ENCODE results near the gene IGFLR1. TPM values are rescaled to one million over a fixed set of nuclear protein-coding genes. Genes with fewer than 3 reads are reported as not detected.
"Not testable (repeated sequence)": the region's sequence is repeated elsewhere in the genome, so short reads cannot be mapped to it uniquely, and the experiment has no call there.

Gene IGFLR1
- total RNA-seq, 2 donors from 2014 or later: 1.8 to 6.4 TPM

DNA sequence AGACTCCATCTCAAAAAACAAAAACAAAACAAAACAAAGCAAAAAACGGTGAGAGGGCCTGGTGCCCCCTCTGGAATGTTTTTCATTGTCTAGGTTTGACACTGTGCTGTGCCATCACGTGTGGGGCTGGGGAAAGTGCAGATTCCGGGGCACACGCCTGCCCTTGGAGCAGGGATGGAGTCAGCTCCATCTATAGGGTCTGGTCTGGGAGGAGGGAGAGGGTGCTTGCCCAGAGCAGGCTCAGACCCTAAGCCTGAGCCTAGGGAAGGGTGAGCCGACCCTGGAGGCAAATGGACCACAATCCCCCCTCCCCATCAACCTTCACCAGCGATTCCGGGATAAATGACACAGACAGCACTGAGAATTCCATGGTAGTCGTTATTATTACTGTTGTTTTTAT, 48.8 kb downstream of the IGFLR1 start:
- no peak overlapping the region for H3K4me3 ChIP-seq
- no peak overlapping the region for H3K27ac ChIP-seq
- H3K9me3 ChIP-seq: no peaks in the 10 kb centered on the region
- H3K27me3 ChIP-seq: no peaks in the 10 kb centered on the region
- no peak for DNase-seq (ENCODE audit: low spot score)
- no peaks in the 10 kb centered on the region for H3K36me3 ChIP-seq
- TF ChIP-seq, protein P1, sequence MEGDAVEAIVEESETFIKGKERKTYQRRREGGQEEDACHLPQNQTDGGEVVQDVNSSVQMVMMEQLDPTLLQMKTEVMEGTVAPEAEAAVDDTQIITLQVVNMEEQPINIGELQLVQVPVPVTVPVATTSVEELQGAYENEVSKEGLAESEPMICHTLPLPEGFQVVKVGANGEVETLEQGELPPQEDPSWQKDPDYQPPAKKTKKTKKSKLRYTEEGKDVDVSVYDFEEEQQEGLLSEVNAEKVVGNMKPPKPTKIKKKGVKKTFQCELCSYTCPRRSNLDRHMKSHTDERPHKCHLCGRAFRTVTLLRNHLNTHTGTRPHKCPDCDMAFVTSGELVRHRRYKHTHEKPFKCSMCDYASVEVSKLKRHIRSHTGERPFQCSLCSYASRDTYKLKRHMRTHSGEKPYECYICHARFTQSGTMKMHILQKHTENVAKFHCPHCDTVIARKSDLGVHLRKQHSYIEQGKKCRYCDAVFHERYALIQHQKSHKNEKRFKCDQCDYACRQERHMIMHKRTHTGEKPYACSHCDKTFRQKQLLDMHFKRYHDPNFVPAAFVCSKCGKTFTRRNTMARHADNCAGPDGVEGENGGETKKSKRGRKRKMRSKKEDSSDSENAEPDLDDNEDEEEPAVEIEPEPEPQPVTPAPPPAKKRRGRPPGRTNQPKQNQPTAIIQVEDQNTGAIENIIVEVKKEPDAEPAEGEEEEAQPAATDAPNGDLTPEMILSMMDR (IDR thresholded peaks at IDR 0.05): no peak
- H3K4me1 ChIP-seq: no peaks in the 10 kb centered on the region

DNA sequence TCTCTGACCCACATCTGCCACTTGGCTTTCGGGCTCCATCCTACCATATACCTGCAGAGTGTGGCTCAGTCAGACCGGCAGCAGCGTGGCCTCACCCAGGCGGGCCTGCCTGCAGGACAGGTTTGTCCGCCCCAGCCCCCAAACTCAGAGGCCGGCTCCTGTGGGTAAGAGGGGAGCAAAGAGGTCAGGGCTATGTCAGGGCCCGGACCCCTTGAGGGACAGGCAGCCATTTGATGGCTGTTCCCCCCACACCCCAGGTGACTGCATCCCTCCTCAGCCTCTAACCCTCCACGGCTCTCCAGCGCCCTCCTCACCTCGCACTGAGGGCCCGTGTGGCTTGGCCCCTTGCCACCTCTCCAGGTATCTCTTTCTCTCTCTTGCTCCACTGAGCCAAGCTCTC, 50.2 kb downstream of the IGFLR1 start:
- Histone ChIP-seq H3K27me3 (no peaks in the 10 kb centered on the region), H3K27ac (no peak overlapping the region), H3K4me1 (no peaks in the 10 kb centered on the region), H3K9me3 (no peaks in the 10 kb centered on the region), H3K4me3 (no peak overlapping the region), H3K36me3 (no peaks in the 10 kb centered on the region)
- TF ChIP-seq, protein P1 (IDR thresholded peaks at IDR 0.05): no peak
- no peak for DNase-seq (ENCODE audit: low spot score)

DNA sequence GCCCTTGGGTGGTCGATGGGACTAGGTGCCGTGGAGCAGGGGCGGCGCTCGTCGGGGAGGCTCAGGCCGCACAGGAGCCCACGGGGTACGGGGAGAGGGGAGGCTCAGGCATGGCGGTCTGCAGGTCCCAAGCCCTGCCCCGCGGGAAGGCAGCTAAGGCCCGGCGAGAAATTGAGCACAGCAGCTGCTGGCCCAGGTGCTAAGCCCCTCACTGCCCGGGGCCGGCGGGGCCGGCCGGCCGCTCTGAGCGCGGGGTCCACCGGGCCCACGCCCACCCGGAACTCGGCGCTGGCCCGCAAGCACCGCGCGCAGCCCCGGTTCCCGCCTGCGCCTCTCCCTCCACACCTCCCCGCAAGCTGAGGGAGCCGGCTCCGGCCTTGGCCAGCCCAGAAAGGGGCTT, 51.1 kb downstream of the IGFLR1 start:
- H3K4me3 ChIP-seq; DNase-seq (ENCODE audit: low spot score); H3K36me3 ChIP-seq; H3K27me3 ChIP-seq; H3K4me1 ChIP-seq; H3K9me3 ChIP-seq; H3K27ac ChIP-seq: not testable (repeated sequence)

DNA sequence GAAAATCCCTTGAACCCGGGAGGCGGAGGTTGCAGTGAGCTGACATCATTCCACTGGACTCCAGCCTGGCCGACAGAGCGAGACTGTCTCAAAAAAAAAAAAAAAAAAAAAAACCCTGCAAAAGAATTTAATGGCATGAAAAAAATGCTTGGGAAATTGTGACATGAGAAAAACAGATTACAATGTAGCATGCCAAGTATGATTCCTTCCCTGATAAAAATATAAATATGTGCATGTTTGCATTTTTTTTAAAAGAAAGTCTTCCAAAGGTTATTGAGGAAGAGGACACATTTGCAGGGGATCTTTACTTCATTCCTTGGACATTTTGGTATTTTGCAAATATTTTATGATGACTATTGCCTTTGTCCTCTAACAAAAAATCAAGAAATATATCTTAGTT, 52.4 kb downstream of the IGFLR1 start:
- no peaks in the 10 kb centered on the region for H3K4me1 ChIP-seq
- TF ChIP-seq, protein P1 (IDR thresholded peaks at IDR 0.05): no peak
- H3K27me3 ChIP-seq: no peaks in the 10 kb centered on the region
- no peak overlapping the region for H3K4me3 ChIP-seq
- no peaks in the 10 kb centered on the region for H3K36me3 ChIP-seq
- H3K9me3 ChIP-seq: no peaks in the 10 kb centered on the region
- no peak for DNase-seq (ENCODE audit: low spot score)
- H3K27ac ChIP-seq: no peak overlapping the region

Other genes starting within 250 kb of the IGFLR1 start
- gene DMKN, start 228.8 kb downstream of the IGFLR1 start, total RNA-seq: 10 to 100 TPM in 1 of 2 donors, 1 to 10 TPM in 1; 6.9 to 52.4 TPM
- not detected for gene SBSN, start 214.1 kb downstream of the IGFLR1 start, total RNA-seq
- not detected for gene GAPDHS, start 209.0 kb downstream of the IGFLR1 start, total RNA-seq
- gene TMEM147, start 196.8 kb downstream of the IGFLR1 start, total RNA-seq: 100 to 1,000 TPM in 1 of 2 donors, 10 to 100 TPM in 1; 93.3 to 106 TPM
- gene ATP4A, start 178.8 kb downstream of the IGFLR1 start, total RNA-seq: not detected
- not detected for gene PMIS2, start 156.3 kb downstream of the IGFLR1 start, total RNA-seq
- 1 to 10 TPM; 2.2 to 3.9 TPM for gene HAUS5, start 129.7 kb downstream of the IGFLR1 start, total RNA-seq
- 10 to 100 TPM; 40.4 to 52.4 TPM for gene RBM42, start 113.4 kb downstream of the IGFLR1 start, total RNA-seq
- gene ETV2, start 100.7 kb downstream of the IGFLR1 start, total RNA-seq: 1 to 10 TPM in 1 of 2 donors, not detected in 1; 1.2 TPM
- gene COX6B1, start 94.1 kb downstream of the IGFLR1 start, total RNA-seq: 1,000 to 10,000 TPM; 1,397 to 1,663 TPM
- gene UPK1A, start 75.9 kb downstream of the IGFLR1 start, total RNA-seq: not detected
- not detected for gene ZBTB32, start 37.9 kb downstream of the IGFLR1 start, total RNA-seq
- gene KMT2B, start 24.4 kb downstream of the IGFLR1 start, total RNA-seq: 10 to 100 TPM; 11.9 to 12.9 TPM
- 10 to 100 TPM; 19.9 to 33.1 TPM for gene U2AF1L4, start 3.0 kb upstream of the IGFLR1 start, total RNA-seq
- 10 to 100 TPM; 26.1 to 35.0 TPM for gene PSENEN, start 3.2 kb upstream of the IGFLR1 start, total RNA-seq
- 10 to 100 TPM in 1 of 2 donors, 1 to 10 TPM in 1; 8.9 to 13.6 TPM for gene LIN37, start 6.1 kb upstream of the IGFLR1 start, total RNA-seq
- 100 to 1,000 TPM in 1 of 2 donors, 10 to 100 TPM in 1; 98.4 to 104 TPM for gene HSPB6, start 14.6 kb upstream of the IGFLR1 start, total RNA-seq
- gene PROSER3, start 15.7 kb upstream of the IGFLR1 start, total RNA-seq: 1 to 10 TPM; 7.2 TPM
- 1 to 10 TPM; 1.3 to 1.4 TPM for gene ARHGAP33, start 33.1 kb upstream of the IGFLR1 start, total RNA-seq
- not detected for gene PRODH2, start 70.4 kb upstream of the IGFLR1 start, total RNA-seq
- not detected for gene NPHS1, start 110.1 kb upstream of the IGFLR1 start, total RNA-seq
- gene KIRREL2, start 114.5 kb upstream of the IGFLR1 start, total RNA-seq: under 1 TPM in 1 of 2 donors, not detected in 1; 0.51 TPM
- 10 to 100 TPM; 17.5 to 33.6 TPM for gene APLP1, start 126.1 kb upstream of the IGFLR1 start, total RNA-seq
- 1 to 10 TPM; 1.3 to 2.1 TPM for gene NFKBID, start 158.1 kb upstream of the IGFLR1 start, total RNA-seq
- gene HCST, start 160.1 kb upstream of the IGFLR1 start, total RNA-seq: 1 to 10 TPM in 1 of 2 donors, not detected in 1; 3.3 TPM
- gene TYROBP, start 165.8 kb upstream of the IGFLR1 start, total RNA-seq: 10 to 100 TPM; 26.1 to 85.4 TPM
- 10 to 100 TPM; 10.5 to 13.1 TPM for gene LRFN3, start 193.9 kb upstream of the IGFLR1 start, total RNA-seq

Measured in right atrium auricular region (tissue), 2 donors.